NCI-H1694 (cell line): ENCODE data around the gene TIGAR.

Source experiments
- DNase-seq: peaks from one replicate; lab custom pipeline; 2025; lab: John Stamatoyannopoulos, UW

Gene TIGAR, protein sequence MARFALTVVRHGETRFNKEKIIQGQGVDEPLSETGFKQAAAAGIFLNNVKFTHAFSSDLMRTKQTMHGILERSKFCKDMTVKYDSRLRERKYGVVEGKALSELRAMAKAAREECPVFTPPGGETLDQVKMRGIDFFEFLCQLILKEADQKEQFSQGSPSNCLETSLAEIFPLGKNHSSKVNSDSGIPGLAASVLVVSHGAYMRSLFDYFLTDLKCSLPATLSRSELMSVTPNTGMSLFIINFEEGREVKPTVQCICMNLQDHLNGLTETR

GRCh38 chr12:4320853-4321701 is at the start of gene TIGAR:
Gene TIGAR (plus strand): TSS chr12:4321213. CDS start chr12:4321272, 59 bp downstream.
- peak; percentile 84 for DNase-seq

DNA sequence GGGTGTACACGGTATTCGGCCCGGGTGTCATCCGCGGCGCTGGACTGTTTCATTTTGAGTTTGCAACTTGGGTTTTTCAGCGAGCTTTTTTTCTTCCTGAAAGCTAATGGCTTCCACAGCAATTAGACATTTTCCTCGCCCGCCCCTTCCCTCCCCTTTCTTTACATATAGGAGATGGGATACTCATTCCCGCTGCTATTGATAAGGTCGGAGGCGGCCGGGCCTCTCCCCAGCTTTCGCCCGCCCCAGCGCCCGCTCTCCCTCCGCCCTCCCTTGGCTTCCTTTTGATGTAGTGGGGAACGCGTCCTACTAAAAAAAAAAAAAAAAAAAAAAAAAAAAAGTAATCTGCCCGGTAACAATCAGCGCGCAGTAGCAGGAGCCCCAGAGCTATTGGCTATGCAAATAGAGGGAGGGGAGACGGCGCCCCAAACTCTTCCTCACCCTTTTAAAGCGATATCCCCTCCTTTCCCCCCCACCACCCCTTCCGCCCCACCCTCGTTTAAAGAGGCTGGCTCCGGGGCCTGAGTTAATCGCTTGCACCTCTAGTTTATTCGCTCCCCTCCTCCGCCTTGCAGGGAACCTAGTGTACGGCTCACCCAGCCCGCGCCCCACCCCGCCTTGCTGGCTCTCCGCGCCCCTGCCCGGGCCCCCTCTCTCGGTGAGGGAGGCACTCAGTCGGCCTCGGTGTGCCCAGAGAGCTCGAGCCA is 49.1 kb upstream of the TIGAR start:
- DNase-seq: no peak

DNA sequence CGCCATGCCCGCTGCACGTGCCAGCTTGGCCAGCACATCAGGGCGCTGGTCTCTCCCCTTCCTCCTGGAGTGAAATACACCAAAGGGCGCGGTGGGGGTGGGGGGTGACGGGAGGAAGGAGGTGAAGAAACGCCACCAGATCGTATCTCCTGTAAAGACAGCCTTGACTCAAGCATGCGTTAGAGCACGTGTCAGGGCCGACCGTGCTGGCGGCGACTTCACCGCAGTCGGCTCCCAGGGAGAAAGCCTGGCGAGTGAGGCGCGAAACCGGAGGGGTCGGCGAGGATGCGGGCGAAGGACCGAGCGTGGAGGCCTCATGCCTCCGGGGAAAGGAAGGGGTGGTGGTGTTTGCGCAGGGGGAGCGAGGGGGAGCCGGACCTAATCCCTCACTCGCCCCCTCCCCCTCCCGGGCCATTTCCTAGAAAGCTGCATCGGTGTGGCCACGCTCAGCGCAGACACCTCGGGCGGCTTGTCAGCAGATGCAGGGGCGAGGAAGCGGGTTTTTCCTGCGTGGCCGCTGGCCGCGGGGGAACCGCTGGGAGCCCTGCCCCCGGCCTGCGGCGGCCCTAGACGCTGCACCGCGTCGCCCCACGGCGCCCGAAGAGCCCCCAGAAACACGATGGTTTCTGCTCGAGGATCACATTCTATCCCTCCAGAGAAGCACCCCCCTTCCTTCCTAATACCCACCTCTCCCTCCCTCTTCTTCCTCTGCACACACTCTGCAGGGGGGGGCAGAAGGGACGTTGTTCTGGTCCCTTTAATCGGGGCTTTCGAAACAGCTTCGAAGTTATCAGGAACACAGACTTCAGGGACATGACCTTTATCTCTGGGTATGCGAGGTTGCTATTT is 48.4 kb upstream of the TIGAR start:
- no peak for DNase-seq

DNA sequence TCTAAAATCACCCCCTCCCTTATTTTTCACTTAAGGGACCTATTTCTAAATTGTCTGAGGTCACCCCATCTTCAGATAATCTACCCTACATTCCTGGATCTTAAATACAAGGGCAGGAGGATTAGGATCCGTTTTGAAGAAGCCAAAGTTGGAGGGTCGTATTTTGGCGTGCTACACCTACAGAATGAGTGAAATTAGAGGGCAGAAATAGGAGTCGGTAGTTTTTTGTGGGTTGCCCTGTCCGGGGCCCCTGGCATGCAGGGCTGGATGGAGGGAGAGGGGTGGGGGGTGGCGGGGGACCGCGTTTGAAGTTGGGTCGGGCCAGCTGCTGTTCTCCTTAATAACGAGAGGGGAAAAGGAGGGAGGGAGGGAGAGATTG is 47.8 kb upstream of the TIGAR start:
- DNase-seq: no peak

- no peak for DNase-seq
These were observed 47.2 kb upstream of the TIGAR start, which contains the start of gene CCND2 for GRCh38 chr12:4273652-4274395. Gene CCND2 (plus strand): TSS chr12:4273762. CDS start chr12:4274041, 279 bp downstream.

DNA sequence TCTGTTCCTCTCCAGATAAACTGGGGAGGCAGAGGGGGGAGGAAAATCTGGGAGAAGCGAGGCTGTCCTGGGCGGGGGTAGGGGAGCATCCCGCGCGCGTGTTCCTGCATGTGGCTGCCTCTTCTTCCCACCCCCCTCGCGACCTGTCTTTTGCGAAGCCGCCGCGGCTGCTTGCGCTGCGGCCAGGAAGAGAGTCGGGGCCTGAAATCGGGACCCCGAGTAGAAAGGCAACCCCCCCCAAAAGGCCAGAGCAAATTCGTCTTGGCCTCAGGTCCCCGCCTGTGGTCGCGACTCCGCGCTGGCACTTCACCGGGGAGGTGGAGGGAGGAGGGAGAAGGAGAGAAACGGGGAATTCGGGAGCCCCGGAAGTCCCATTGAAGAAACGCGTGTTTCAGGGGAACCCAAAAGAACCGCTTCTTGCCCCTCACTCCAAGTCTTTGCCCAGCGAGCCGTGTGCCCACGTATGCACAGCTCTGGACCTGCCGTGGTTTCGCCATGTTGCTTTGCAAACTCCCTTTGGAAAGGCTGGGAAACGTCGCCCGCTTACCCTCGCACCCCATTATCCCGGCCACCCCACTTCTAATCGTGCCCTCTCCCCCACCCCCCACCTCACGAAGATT is 46.5 kb upstream of the TIGAR start:
- no peak for DNase-seq

GRCh38 chr12:4275016-4275869 is 45.8 kb upstream of the TIGAR start:
- DNase-seq: no peak

GRCh38 chr12:4275870-4276301 is 45.1 kb upstream of the TIGAR start:
- no peak for DNase-seq

DNA sequence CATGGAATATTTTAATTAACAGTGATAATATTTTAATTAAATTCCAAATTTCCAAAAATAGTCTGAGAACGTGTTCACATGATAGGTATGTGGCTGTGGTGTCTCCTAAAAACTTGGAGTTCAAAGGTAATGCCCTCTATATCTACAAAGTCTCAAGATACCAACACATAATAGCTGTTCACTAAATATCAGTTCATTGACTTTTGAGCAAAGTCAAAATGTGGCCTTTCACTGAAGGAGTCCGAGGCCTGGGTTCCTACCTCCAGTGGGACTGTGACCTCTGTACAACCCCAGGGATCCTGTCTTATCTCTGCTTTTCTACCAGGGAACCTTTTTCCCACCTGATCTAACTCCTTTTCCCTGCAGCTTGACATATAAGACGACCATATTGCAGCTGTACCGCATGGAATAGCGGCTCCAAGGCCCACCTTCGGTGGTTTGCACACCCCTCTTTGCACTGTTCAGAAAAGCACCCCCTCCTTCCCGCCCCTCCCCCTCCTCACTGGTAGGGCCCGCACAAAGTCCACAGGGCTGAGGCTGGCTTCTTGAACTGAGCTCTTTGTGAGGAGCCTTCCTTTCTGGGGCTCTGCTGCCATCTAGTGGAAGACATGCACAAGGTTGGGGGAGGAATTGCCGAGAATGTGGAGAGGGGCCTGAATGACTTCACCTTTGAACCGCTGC is 44.3 kb upstream of the TIGAR start:
- DNase-seq: peak; percentile 69

DNA sequence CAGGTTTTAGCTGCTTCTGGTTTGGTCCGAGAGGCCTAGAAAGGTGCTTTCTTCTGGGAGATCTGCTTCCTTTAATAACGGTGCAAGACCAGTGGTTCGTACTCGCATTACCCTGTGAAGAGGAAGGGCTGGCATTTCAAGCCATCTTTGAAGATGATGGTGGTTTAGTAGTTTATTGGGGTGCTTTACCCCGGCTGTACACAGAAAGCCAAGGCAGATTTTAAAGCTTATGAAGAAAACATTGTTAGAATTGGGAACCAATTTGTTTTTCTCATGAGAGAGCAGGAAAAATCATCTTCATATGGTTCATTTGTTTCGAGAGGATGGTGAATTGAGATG is 43.8 kb upstream of the TIGAR start:
- DNase-seq: no peak

GRCh38 chr12:4277857-4278256 is 43.2 kb upstream of the TIGAR start:
- no peak for DNase-seq

- DNase-seq: no peak
These were observed 42.5 kb upstream of the TIGAR start for GRCh38 chr12:4278329-4279197.

GRCh38 chr12:4279198-4279690 is 41.8 kb upstream of the TIGAR start:
- no peak for DNase-seq

DNA sequence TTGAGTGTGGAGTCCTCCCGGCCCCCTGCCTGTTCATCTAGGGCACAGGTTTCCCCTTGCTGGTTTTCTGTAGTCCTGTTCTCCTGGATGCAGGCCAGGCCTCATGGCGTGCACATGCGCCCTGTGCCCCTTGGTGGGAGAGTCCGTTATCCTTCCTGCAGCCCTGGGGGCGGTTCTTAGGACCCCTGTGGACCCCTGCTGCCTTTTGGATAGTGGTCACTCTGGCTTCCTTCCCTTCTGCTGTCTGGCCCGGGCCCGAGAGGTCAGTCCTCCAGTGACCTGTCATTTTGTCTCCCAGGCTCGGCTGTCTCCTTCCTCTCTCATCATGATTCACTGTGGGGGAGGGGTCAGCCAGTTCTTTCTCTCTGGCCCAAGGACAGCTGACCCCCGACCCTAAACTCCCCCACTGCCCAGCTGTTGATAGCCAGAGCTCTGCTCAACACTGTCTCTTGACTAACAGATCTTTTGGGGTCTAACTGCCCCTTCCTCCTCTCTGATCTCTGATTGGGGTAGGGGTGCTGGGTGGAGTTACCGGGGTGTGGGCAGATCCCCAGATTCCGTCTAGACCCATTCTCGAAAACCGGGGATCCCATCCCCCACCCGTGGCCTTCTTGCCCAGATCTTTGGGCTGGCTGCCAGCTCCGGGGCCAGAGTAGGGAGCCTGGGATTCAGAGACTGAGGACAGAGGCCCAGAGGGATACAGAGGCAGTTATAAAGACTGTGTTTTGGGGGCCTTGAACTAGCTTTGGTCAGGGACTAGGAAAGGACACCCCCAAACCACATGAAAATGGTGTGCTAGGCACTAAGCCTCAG is 40.5 kb upstream of the TIGAR start:
- no peak for DNase-seq

GRCh38 chr12:4281173-4281654 is 39.8 kb upstream of the TIGAR start:
- no peak for DNase-seq

DNA sequence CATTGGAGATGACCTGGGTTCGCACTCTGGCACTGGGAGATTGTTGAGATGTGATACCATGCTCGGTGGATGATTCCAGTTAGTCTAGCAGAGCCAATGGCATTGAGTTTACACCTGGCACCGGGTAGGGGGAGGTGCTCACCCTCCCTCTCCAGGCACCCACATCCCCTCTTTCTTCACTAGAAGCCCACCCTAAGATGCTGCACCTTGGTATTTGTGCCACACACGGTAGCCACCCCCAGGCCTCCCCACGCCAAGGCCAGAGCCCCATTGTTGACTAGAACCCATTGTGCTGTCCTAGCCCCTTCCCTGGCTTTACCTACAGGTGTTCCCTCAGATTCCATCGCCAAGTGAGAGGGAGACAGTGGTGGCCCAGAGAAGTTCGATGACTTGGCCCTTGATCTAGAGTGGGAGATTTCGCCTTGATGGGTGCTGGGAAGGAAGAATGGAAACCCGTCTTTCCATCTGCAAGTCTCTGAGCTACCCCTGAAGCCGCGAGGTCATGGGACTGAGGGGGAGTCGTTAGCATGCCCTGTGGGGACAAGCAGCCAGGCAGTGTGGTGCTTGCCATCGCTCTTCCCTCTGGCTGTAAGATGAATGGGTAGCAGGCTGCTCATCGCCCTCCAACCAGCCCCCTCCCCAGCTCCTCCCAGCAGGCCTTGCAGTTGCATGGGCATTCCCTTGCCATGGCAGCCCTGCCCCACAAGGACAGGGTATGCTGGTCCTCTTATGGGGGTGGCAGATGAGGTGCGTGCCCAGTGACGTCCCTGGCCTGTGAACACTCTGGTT is 38.7 kb upstream of the TIGAR start:
- DNase-seq: no peak
